ENCODE data around the gene PTAR1. TPM values are rescaled to one million over a fixed set of nuclear protein-coding genes. Genes with fewer than 3 reads are reported as not detected.

Gene PTAR1
- total RNA-seq, 1 experiment from 2014 or later: 44.9 TPM

DNA sequence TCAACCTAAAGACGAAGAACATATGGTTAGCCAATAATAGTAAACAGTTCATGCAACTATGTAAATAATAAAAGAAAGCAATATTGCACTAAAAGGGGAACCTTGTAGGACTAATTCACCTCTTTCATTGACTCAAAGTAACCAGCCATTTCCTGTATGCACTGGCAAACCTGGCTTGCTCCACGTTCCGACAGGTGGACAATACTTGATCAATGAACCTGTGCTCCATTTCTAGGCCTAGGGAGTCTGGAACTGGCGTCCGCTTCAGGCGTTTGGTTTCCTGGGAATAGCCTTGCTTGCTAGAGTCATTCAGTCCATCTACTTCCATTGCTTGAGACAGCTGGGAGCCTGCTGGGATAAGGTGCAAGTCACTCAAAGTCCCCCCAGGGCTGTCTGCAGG is 41.6 kb downstream of the PTAR1 start:
- no TSS peak for BruUV-seq (replicated peaks)
- TF ChIP-seq, protein P1, sequence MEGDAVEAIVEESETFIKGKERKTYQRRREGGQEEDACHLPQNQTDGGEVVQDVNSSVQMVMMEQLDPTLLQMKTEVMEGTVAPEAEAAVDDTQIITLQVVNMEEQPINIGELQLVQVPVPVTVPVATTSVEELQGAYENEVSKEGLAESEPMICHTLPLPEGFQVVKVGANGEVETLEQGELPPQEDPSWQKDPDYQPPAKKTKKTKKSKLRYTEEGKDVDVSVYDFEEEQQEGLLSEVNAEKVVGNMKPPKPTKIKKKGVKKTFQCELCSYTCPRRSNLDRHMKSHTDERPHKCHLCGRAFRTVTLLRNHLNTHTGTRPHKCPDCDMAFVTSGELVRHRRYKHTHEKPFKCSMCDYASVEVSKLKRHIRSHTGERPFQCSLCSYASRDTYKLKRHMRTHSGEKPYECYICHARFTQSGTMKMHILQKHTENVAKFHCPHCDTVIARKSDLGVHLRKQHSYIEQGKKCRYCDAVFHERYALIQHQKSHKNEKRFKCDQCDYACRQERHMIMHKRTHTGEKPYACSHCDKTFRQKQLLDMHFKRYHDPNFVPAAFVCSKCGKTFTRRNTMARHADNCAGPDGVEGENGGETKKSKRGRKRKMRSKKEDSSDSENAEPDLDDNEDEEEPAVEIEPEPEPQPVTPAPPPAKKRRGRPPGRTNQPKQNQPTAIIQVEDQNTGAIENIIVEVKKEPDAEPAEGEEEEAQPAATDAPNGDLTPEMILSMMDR (conservative IDR thresholded peaks at IDR 0.05): no peak
- no peak for TF ChIP-seq EZH2 (IDR thresholded peaks at IDR 0.05; ENCODE audit: low read depth)
- H3K27me3 ChIP-seq (ENCODE audit: insufficient read depth, low read depth): no peaks in the 10 kb centered on the region
- H3K9me2 ChIP-seq (ENCODE audit: insufficient read depth): no peaks in the 10 kb centered on the region
- intact Hi-C loops (cut with micrococcal nuclease; ENCODE audit: unreplicated experiment): no loop called here
- H2AFZ ChIP-seq: no peak overlapping the region
- no peaks in the 10 kb centered on the region for H3K9me3 ChIP-seq (ENCODE audit: insufficient read depth, low read depth)
- ChIA-PET CTCF (no interaction called here), POLR2A (ENCODE audit: unreplicated experiment) (no interaction called here)
- no peaks in the 10 kb centered on the region for H3F3A ChIP-seq (ENCODE audit: insufficient read depth, low read depth)
- H3K4me1 ChIP-seq (replicated peaks; ENCODE audit: insufficient read depth): no peaks in the 10 kb centered on the region
- no peak overlapping the region for H3K27ac ChIP-seq
- H3K4me2 ChIP-seq: no peak overlapping the region
- H3K4me3 ChIP-seq: no peak overlapping the region
- no peak for DNase-seq
- no peaks in the 10 kb centered on the region; the same call in 1 of the 2 replicates for H3K36me3 ChIP-seq (ENCODE audit: low read depth)
- no peaks in the 10 kb centered on the region for H3K79me2 ChIP-seq (ENCODE audit: low read depth)
- no peaks in the 10 kb centered on the region for H4K20me1 ChIP-seq (ENCODE audit: insufficient read depth)

DNA sequence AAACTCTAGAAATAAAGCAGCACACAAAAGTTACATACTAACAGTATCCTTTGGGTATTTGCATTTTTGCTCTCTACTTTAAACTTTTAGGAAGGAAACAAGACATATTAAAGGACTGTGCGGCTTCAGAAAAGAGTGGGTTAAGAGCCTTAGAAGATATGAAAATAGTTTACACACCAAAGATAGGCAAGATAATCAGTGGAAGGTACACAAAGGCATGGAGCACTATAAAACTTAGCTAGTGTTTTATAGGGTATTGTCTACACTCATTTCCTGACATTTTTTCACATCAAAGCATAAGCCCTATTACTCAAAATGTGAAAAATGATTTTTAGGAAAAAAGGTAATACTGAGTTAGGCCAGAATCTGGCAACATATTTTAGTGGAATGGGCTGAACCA is 44.0 kb downstream of the PTAR1 start:
- Histone ChIP-seq H4K20me1 (ENCODE audit: insufficient read depth) (no peaks in the 10 kb centered on the region), H3K4me3 (no peak overlapping the region), H3K9me2 (ENCODE audit: insufficient read depth) (no peaks in the 10 kb centered on the region), H3K79me2 (ENCODE audit: low read depth) (no peaks in the 10 kb centered on the region), H3K36me3 (ENCODE audit: low read depth) (no peaks in the 10 kb centered on the region; the same call in 1 of the 2 replicates), H3K27me3 (ENCODE audit: insufficient read depth, low read depth) (no peaks in the 10 kb centered on the region), H3K27ac (no peak overlapping the region), H3F3A (ENCODE audit: insufficient read depth, low read depth) (no peaks in the 10 kb centered on the region), H2AFZ (no peak overlapping the region), H3K4me1 (replicated peaks; ENCODE audit: insufficient read depth) (no peaks in the 10 kb centered on the region), H3K9me3 (ENCODE audit: insufficient read depth, low read depth) (no peaks in the 10 kb centered on the region), H3K4me2 (no peak overlapping the region)
- no peak for TF ChIP-seq EZH2 (IDR thresholded peaks at IDR 0.05; ENCODE audit: low read depth)
- TF ChIP-seq, protein P1 (conservative IDR thresholded peaks at IDR 0.05): no peak
- intact Hi-C loops (cut with micrococcal nuclease; ENCODE audit: unreplicated experiment): no loop called here
- POLR2A ChIA-PET (ENCODE audit: unreplicated experiment): no interaction called here
- CTCF ChIA-PET: no interaction called here
- no peak for DNase-seq
- no TSS peak for BruUV-seq (replicated peaks)

- Histone ChIP-seq H3K27me3 (ENCODE audit: insufficient read depth, low read depth) (no peaks in the 10 kb centered on the region), H3K4me1 (replicated peaks; ENCODE audit: insufficient read depth) (no peaks in the 10 kb centered on the region), H3K36me3 (ENCODE audit: low read depth) (no peaks in the 10 kb centered on the region; the same call in 1 of the 2 replicates), H3K4me2 (no peak overlapping the region), H2AFZ (no peak overlapping the region), H3K9me3 (ENCODE audit: insufficient read depth, low read depth) (no peaks in the 10 kb centered on the region), H3K79me2 (ENCODE audit: low read depth) (no peaks in the 10 kb centered on the region), H3K9me2 (ENCODE audit: insufficient read depth) (no peaks in the 10 kb centered on the region), H4K20me1 (ENCODE audit: insufficient read depth) (no peaks in the 10 kb centered on the region), H3K27ac (no peak overlapping the region), H3K4me3 (no peak overlapping the region), H3F3A (ENCODE audit: insufficient read depth, low read depth) (no peaks in the 10 kb centered on the region)
- CTCF ChIA-PET: no interaction called here
- intact Hi-C loops (cut with micrococcal nuclease; ENCODE audit: unreplicated experiment): no loop called here
- no peak for DNase-seq
- BruUV-seq (replicated peaks): no TSS peak
- no peak for TF ChIP-seq EZH2 (IDR thresholded peaks at IDR 0.05; ENCODE audit: low read depth)
- TF ChIP-seq, protein P1 (conservative IDR thresholded peaks at IDR 0.05): no peak
- POLR2A ChIA-PET (ENCODE audit: unreplicated experiment): no interaction called here
Observed at GRCh38 chr9:69715096-69715495, 44.7 kb downstream of the PTAR1 start.

Measured in PC-9 (cell line).